Measurements from ENCODE around the gene PDE4D.
A peak's percentile ranks its signal among the peaks of the same experiment; 100 is the strongest.

PDE4D gene

GRCh38 chr5:59517926-59518585 lies 375.5 kb downstream of the PDE4D start:
- DNase-seq (ENCODE audit: low read depth), result peak; percentile 71
- no peak overlapping the region for H3K4me3 ChIP-seq (ENCODE audit: low read length)
- TF ChIP-seq CTCF (IDR thresholded peaks at IDR 0.05; ENCODE audit: insufficient read depth, low read depth, low read length, missing control alignments), result no peak

GRCh38 chr5:59516161-59516560 lies 377.4 kb downstream of the PDE4D start:
- no peak for TF ChIP-seq CTCF (IDR thresholded peaks at IDR 0.05; ENCODE audit: insufficient read depth, low read depth, low read length, missing control alignments)
- H3K4me3 ChIP-seq (ENCODE audit: low read length), result no peak overlapping the region
- DNase-seq (ENCODE audit: low read depth), result no peak

- TF ChIP-seq CTCF (IDR thresholded peaks at IDR 0.05; ENCODE audit: insufficient read depth, low read depth, low read length, missing control alignments), result peak; percentile 35
- DNase-seq (ENCODE audit: low read depth), result peak; percentile 53
- no peak overlapping the region for H3K4me3 ChIP-seq (ENCODE audit: low read length)
Observed at GRCh38 chr5:59506285-59506877, 387.1 kb downstream of the PDE4D start.

- TF ChIP-seq CTCF (IDR thresholded peaks at IDR 0.05; ENCODE audit: insufficient read depth, low read depth, low read length, missing control alignments), result no peak
- DNase-seq (ENCODE audit: low read depth), result no peak
- H3K4me3 ChIP-seq (ENCODE audit: low read length), result no peak overlapping the region
Observed at GRCh38 chr5:59504043-59504442, 389.5 kb downstream of the PDE4D start.

GRCh38 chr5:59503220-59503619 lies 390.3 kb downstream of the PDE4D start:
- no peak overlapping the region for H3K4me3 ChIP-seq (ENCODE audit: low read length)
- no peak for DNase-seq (ENCODE audit: low read depth)
- TF ChIP-seq CTCF (IDR thresholded peaks at IDR 0.05; ENCODE audit: insufficient read depth, low read depth, low read length, missing control alignments), result no peak

- no peak overlapping the region for H3K4me3 ChIP-seq (ENCODE audit: low read length)
- TF ChIP-seq CTCF (IDR thresholded peaks at IDR 0.05; ENCODE audit: insufficient read depth, low read depth, low read length, missing control alignments), result no peak
- DNase-seq (ENCODE audit: low read depth), result no peak
Observed at GRCh38 chr5:59501316-59501715, 392.2 kb downstream of the PDE4D start.

- TF ChIP-seq CTCF (IDR thresholded peaks at IDR 0.05; ENCODE audit: insufficient read depth, low read depth, low read length, missing control alignments), result no peak
- no peak for DNase-seq (ENCODE audit: low read depth)
- H3K4me3 ChIP-seq (ENCODE audit: low read length), result no peak overlapping the region
Observed at GRCh38 chr5:59500014-59500413, 393.5 kb downstream of the PDE4D start.

Data from epithelial cell of esophagus (primary cell).